Lung microvascular endothelial cell (primary cell): Measurements from ENCODE around the gene DNAH11. TPM values are rescaled to one million over a fixed set of nuclear protein-coding genes. Genes with fewer than 3 reads are reported as not detected.
"Not testable (repeated sequence)": the region's sequence is repeated elsewhere in the genome, so short reads cannot be mapped to it uniquely, and the experiment has no call there.

Experiments used
- DNase-seq, 2 donors: peaks; one replicate each; pipeline versions ENCODE4 v3.0.0 to v3.0.0-alpha.2; 2010; ENCODE audit warnings: low read depth in 2 of 2
- total RNA-seq: library from RNA; depleted of rRNA; stranded (reverse); fragments of >200 nt; gene quantifications from 2 replicates; pipeline ENCODE4 v1.2.1, GENCODE V29; 2014

Gene DNAH11
- total RNA-seq, 1 donor from 2014 or later: 0.20 TPM

DNA sequence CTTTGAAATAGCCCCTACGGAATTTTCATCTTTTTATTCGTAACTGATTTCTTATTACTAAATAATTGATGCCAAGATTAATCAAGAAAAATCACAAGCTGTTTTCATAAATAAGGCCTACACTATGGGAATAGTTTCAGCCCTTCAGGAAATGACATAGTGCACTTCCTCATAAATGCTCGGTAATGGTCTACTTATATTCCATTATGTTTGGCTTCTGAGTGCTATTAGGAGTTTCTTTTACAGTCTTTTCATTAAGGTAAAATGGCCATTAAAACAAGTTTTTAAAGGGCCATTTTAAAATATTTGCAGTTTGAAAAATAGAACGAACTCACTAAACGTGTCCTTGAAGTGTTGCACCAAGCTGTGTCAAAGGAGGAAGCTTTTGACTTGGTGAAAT is 174.5 kb downstream of the DNAH11 start:
- DNase-seq: no peak

GRCh38 chr7:21718391-21718790 is 175.6 kb downstream of the DNAH11 start:
- DNase-seq: no peak

- no peak for DNase-seq
Observed at GRCh38 chr7:21719846-21720245, 177.0 kb downstream of the DNAH11 start.

DNA sequence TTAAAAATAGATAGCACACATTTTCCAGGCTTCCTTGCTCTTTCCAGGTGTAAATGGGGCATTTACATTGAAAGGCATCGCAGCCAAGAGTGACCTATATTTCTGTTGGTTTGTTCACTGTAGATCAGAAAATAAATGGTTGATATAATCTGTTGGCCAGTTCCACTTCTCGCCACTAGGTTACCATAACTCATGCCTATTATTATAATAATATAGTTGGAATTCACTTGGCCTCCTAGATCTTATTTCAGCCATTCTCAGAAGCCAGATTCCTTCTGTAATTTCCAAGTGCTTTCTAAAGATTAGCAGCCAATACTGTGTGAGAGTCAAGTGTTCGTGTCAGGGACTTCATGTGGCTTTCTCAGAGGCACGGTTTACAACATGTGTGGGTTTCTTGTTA is 179.5 kb downstream of the DNAH11 start:
- no peak for DNase-seq

- no peak for DNase-seq
Observed at GRCh38 chr7:21724562-21724961, 181.7 kb downstream of the DNAH11 start.

DNA sequence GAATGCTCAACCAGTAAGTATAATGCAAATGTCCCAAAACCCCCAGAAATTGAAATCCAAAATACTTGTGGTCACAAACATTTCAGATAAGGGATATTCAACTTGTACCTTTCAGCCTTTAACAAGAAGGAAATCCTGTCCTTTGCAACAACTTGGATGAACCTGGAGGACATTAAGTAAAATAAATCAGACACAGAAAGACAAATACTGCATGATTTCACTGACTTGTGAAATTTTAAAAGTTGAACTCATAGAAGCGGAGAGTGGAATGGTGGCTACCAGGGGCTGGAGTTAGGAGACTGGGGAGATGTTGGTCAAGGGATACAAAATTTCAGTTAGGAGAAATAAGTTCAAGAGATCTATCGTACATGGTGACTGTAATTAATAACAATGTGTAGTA is 187.6 kb downstream of the DNAH11 start:
- no peak for DNase-seq

- no peak for DNase-seq
Observed at GRCh38 chr7:21731977-21732376, 189.1 kb downstream of the DNAH11 start.

- DNase-seq: not testable (repeated sequence)
Observed at GRCh38 chr7:21732956-21733355, 190.1 kb downstream of the DNAH11 start.

DNA sequence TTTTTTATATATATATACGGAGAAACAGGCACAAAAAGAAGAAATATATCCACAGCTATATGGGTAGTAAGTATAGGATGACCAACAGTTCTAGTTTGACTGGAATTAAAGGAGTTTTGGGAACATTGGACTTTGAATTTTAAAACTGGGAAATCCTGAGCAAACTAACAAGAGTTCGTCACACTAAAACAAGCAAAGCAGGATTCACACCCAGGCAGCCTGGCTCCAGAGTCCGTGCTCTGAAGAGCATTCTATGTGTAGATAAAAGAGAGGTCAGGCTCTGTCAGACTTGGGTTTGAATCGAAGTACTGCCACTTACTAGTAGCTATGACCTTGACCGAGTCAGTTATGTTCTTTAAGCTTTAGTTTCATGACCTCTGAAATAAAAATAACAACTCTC is 191.0 kb downstream of the DNAH11 start:
- no peak for DNase-seq

DNA sequence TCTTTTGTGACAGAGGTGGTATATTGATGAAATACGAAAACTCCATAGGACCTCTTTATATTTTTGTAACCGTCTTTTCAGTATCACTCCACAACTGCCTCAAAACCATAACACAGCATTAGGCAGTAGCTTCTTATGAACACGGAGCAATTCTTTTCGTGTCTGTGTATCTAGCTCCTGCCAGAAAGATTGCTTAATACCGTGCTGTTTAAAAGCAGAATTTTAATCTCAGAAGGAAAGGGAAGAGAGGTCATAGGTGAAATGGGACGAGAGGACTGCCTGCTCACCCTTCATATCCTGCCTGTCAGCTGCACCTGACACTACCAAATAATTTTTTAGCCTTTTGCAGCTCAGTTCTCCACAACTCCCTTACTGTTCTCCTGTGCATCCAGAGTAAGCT is 200.7 kb downstream of the DNAH11 start:
- DNase-seq: no peak

DNA sequence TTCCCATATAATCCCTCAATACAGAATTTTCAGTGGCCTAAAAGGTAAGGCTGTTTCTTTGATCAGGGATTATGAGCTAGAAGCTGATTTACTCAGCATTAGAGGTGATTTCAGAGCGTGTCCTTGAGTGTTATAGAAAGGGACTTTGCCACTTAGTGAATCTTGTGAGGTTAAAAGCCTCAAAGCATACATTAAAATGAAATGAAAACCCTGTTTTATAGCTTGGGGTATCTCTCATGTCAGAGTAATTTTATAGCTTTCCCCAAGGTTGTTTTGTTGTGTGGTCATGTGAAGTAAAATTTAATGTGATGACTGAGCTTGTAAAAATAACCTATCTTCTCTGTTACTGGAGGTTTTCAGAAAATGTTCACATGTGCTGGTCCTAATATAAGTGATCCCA is 204.1 kb downstream of the DNAH11 start:
- no peak for DNase-seq

DNA sequence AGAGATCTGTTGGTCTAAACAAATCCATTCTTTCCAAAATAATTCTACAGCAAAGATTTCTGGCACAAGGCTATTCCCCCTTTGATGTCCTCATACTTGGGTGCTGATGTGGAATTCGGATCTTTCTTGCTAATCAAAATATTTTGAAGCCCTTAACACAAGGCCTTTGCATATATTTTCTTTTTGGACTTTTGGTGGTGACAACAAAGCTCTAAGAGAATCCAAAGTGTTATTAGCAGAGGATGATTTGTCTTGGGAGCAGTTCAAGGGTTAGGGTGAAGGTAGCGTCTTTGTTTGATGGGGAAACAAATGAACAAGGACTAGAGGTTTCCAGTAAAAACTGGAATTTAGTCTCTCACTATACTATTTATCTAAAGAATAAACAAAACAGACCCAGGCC is 205.0 kb downstream of the DNAH11 start:
- no peak for DNase-seq

DNA sequence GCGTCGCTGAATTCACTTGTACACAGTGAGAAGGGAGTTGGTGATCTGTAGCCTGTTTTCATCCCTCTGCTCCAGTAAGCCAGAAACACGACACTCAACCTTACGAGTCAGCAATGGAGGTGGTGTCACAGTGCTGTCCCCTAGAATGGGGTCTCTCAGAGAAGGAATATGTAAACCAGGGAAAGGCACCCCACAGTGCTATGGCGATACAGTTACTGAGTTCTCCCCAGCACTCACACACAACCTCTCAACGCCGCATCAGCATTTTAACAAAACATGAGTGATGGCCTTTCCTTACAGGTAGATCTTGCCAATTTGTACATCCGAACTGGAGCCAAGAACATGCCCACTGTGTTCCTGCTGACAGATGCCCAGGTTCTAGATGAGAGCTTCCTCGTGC is 206.5 kb downstream of the DNAH11 start:
- DNase-seq: no peak

DNA sequence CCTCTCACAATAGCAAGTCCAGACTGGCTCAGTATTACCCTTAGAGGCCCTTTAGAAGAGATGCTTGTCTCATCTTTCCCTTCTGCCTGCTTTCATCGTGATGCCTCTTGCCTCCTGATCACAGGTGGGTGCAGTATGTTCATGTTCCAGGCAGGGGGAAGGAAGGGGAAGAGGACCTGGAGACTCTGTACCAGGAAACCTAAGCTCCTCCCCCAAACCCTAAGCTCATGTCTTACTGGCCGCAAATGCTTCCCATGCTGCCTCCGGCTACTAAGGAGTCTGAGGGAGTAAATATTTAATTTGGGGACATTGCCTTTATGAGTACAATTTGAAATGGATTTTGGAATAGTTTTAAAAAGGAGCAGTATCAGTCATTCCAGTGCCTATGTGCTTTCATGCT is 210.2 kb downstream of the DNAH11 start:
- DNase-seq: no peak

DNA sequence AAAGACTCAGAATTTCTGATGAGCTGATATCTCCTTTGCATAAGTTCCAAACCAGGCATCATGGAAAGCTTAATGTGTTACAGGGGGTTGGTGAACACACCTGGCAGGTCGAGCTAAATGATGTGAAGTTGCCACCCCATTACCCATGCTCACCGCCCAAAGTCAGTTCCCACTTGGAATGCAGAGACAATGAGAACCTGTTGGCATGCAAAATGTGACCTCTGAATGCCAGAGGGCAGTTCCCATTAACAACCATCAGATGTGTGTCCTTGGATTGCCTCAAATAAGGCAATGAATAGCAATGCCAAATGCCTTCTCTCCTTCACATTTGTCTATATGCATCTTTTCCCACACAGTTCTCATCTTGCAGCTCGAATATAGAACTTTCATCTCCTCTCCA is 212.1 kb downstream of the DNAH11 start:
- no peak for DNase-seq

DNA sequence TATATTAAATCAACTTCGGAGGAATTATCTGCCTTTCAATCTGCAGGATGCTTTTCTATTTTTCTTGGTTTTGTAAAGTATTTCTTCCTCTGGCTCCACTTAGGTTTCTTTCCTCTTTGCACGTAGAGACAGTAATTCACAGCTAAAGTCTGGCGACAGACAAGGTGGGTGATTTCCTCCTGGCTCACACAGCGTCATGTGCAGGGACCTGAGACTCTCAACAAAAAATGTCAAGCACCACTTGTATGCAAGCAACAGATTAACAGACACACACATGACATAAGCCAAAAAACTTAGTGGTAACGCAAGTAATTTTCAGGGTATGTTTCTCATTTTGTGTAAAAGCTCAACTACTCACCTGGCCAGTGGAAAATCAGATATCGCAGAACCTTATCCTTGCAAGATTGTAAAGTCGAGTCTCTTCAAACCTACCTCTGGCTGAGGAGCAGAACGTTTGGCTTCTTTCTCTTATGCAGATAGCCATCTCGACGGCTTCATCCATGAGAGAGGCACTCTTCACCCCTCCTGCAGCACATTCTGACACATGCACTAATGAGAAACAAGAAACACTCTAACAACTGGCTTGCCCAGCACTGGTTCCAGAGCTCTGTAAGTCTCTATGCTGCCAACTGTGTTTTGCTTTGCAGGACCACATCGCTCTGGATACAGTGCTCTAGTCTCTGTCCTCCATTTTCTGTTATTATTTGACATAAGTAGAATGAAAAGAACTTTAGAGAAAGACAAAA is 214.9 kb downstream of the DNAH11 start:
- no peak for DNase-seq

GRCh38 chr7:21758286-21758685 is 215.4 kb downstream of the DNAH11 start:
- no peak for DNase-seq

- no peak for DNase-seq
Observed at GRCh38 chr7:21762469-21762868, 219.6 kb downstream of the DNAH11 start.

GRCh38 chr7:21763818-21764217 is 221.0 kb downstream of the DNAH11 start:
- no peak for DNase-seq

GRCh38 chr7:21766218-21766617 is 223.4 kb downstream of the DNAH11 start:
- DNase-seq: no peak

DNA sequence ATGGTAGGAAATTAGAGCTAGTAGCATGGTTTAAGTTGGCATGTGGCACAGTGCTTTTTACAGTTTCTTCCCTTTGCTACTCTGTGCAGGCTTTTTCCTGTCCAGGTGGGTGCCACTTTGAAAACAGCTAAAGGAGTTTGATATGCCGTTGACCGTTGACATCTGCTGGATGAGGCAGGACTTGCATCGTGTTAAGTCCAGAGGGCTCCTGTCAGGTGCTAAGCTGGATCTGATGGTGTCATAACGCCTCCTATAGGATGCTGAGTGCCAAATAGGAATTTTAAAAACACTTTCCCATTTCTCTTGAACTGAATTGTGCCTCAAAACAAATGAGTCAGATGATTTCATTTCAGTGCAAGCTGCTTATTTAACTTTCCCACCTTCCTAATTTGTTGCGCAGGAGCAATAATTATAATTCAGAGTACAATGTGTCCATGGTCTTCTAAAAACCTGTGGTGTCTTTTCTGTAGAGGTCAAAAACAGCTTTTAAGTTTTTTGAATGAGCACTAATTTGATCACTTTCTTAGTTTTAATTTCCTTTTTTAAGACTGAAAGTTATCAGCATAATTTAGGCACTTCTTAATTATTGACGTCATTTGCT is 224.6 kb downstream of the DNAH11 start:
- peak; percentile 58 to 79 for DNase-seq

DNA sequence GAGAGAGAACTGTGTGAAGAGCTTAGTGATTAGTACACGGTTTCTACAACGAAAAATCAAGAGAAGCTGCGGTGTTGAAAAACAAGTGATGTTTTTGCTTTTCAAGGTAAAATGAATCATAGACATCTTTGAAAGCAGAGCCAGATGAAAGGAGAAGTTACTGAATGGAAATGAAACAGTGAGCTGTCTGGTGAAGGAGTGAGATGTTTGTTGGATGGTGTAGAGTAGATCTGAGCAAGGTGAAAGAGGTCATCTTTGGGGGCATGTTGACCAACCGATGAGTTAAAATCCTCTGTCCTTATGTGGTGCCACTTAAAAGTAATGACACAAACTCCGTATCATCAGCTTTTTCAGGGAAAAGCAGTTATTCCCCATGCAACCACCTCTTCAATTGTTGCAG is 225.4 kb downstream of the DNAH11 start:
- no peak for DNase-seq

DNA sequence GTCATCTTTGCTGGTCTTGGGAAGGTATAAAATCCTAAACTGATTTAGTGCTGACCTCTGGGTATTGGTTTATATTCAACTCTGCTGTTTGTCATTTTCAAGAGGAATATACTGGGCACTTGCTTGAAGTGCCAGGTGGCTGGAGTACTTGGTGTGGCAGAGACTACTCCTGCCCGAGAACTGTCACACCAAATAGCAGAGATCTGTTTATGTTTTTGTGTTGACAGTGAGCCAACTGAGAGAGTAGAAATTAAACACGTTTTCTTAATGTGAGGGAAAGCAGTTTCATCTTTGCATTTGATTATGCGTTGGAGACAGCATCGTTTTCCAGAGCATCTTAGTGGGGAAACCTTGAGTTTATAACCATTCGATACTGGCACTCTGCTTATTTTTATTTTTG is 228.4 kb downstream of the DNAH11 start:
- DNase-seq: no peak
